ENCODE measurements around the gene AGPAT3. TPM values are rescaled to one million over a fixed set of nuclear protein-coding genes. Genes with fewer than 3 reads are reported as not detected.

Gene AGPAT3
- 50.5 and 55.2 TPM in 2 replicates for total RNA-seq
- long read RNA-seq, partial matches to known transcripts: 0 of 12 reads
- long read RNA-seq, other reads (novel, unspliced or antisense): 12 of 12 reads

- peak within 1 kb of the TSS; percentile 77 for H3K27ac Mint-ChIP-seq
- no peaks in the 10 kb centered on the region for H3K27me3 Mint-ChIP-seq
- peaks cover 5% of the 10 kb centered on the region for H3K36me3 Mint-ChIP-seq (ENCODE audit: insufficient read depth)
- DNase-seq (ENCODE audit: low spot score, unreplicated experiment): no peak
- H3K4me3 Mint-ChIP-seq (ENCODE audit: low read depth): peak within 1 kb of the TSS; percentile 69
- TF ChIP-seq CTCF (IDR thresholded peaks at IDR 0.05; ENCODE audit: unreplicated experiment): no peak
- H3K9me3 Mint-ChIP-seq (ENCODE audit: low read depth): no peaks in the 10 kb centered on the region
- H3K4me1 Mint-ChIP-seq (ENCODE audit: low read depth): peaks cover 27% of the 10 kb centered on the region
Observed at GRCh38 chr21:43864962-43865539, at the start of gene AGPAT3. Gene AGPAT3 (plus strand): TSS chr21:43865223. CDS start chr21:43959682, 94,459 bp downstream.

- H3K27me3 Mint-ChIP-seq: peaks cover 5% of the 10 kb centered on the region
- peaks cover 6% of the 10 kb centered on the region for H3K4me1 Mint-ChIP-seq (ENCODE audit: low read depth)
- TF ChIP-seq CTCF (IDR thresholded peaks at IDR 0.05; ENCODE audit: unreplicated experiment): no peak
- DNase-seq (ENCODE audit: low spot score, unreplicated experiment): no peak
- H3K36me3 Mint-ChIP-seq (ENCODE audit: insufficient read depth): peaks cover 1% of the 10 kb centered on the region
- H3K27ac Mint-ChIP-seq: no peak overlapping the region
- H3K4me3 Mint-ChIP-seq (ENCODE audit: low read depth): no peak overlapping the region
- peaks cover 4% of the 10 kb centered on the region for H3K9me3 Mint-ChIP-seq (ENCODE audit: low read depth)
Observed at GRCh38 chr21:43815991-43816390, 49.0 kb upstream of the AGPAT3 start.

GRCh38 chr21:43816611-43817071, 48.4 kb upstream of the AGPAT3 start:
- Mint-ChIP-seq H3K4me3 (ENCODE audit: low read depth) (no peak overlapping the region), H3K36me3 (ENCODE audit: insufficient read depth) (peaks cover 1% of the 10 kb centered on the region), H3K4me1 (ENCODE audit: low read depth) (peaks cover 6% of the 10 kb centered on the region), H3K27ac (no peak overlapping the region), H3K27me3 (peaks cover 5% of the 10 kb centered on the region), H3K9me3 (ENCODE audit: low read depth) (peaks cover 4% of the 10 kb centered on the region)
- no peak for TF ChIP-seq CTCF (IDR thresholded peaks at IDR 0.05; ENCODE audit: unreplicated experiment)
- DNase-seq (ENCODE audit: low spot score, unreplicated experiment): no peak

GRCh38 chr21:43817157-43818086, 47.6 kb upstream of the AGPAT3 start:
- DNase-seq (ENCODE audit: low spot score, unreplicated experiment): no peak
- peaks cover 1% of the 10 kb centered on the region for H3K36me3 Mint-ChIP-seq (ENCODE audit: insufficient read depth)
- H3K27ac Mint-ChIP-seq: no peak overlapping the region
- H3K27me3 Mint-ChIP-seq: peaks cover 5% of the 10 kb centered on the region
- no peak for TF ChIP-seq CTCF (IDR thresholded peaks at IDR 0.05; ENCODE audit: unreplicated experiment)
- H3K4me3 Mint-ChIP-seq (ENCODE audit: low read depth): no peak overlapping the region
- H3K9me3 Mint-ChIP-seq (ENCODE audit: low read depth): peaks cover 4% of the 10 kb centered on the region
- peaks cover 6% of the 10 kb centered on the region for H3K4me1 Mint-ChIP-seq (ENCODE audit: low read depth)

GRCh38 chr21:43818685-43819084, 46.3 kb upstream of the AGPAT3 start:
- Mint-ChIP-seq H3K4me3 (ENCODE audit: low read depth) (no peak overlapping the region), H3K9me3 (ENCODE audit: low read depth) (peaks cover 4% of the 10 kb centered on the region), H3K4me1 (ENCODE audit: low read depth) (peaks cover 6% of the 10 kb centered on the region), H3K27me3 (peaks cover 3% of the 10 kb centered on the region), H3K27ac (no peak overlapping the region), H3K36me3 (ENCODE audit: insufficient read depth) (peaks cover 1% of the 10 kb centered on the region)
- no peak for DNase-seq (ENCODE audit: low spot score, unreplicated experiment)
- TF ChIP-seq CTCF (IDR thresholded peaks at IDR 0.05; ENCODE audit: unreplicated experiment): no peak
